Upper lobe of right lung (tissue), 1 donor: ENCODE data around the gene HAUS1. TPM values are rescaled to one million over a fixed set of nuclear protein-coding genes. Genes with fewer than 3 reads are reported as not detected.
A peak's percentile ranks its signal among the peaks of the same experiment; 100 is the strongest.

Experiments
- ATAC-seq: fragments of 200-7000 bp; cut with Tn5 transposase; one replicate; pipeline ENCODE4 v1.9.1; 2020; ENCODE audit warnings: mild to moderate bottlenecking, moderate library complexity
- DNase-seq: peaks from one replicate; pipeline ENCODE4 v3.0.0-alpha.2; 2020
- H3K27ac ChIP-seq: fragments of 200-600 bp; one replicate; pipeline ENCODE4 v1.8.0; 2022
- H3K27me3 ChIP-seq: fragments of 200-600 bp; one replicate; pipeline ENCODE4 v1.8.0; 2022; ENCODE audit warnings: mild to moderate bottlenecking
- H3K36me3 ChIP-seq: fragments of 200-600 bp; one replicate; pipeline ENCODE4 v1.8.0; 2022
- H3K4me1 ChIP-seq: fragments of 200-600 bp; one replicate; pipeline ENCODE4 v1.8.0; 2022
- H3K4me3 ChIP-seq: fragments of 200-600 bp; one replicate; pipeline ENCODE4 v1.8.0; 2022; ENCODE audit warnings: mild to moderate bottlenecking
- H3K9me3 ChIP-seq: fragments of 200-600 bp; one replicate; pipeline ENCODE4 v1.8.0; 2022
- CTCF ChIP-seq: fragments of 200-600 bp; IDR thresholded peaks from one replicate; pipeline ENCODE4 v1.8.0; 2022; ENCODE audit warnings: antibody characterized with exemption
- intact Hi-C: fragments of 100-400 bp; cut with DNase I; formaldehyde crosslinking; loops from one replicate; pipeline ENCODE4 v1.11.0; 2022
- total RNA-seq: library from RNA; stranded (reverse); fragmentation: NEBNext Ultra II Directional; extraction: Animal tissue kit (Norgen Biotek cat#: 25700); gene quantifications from one replicate; pipeline ENCODE4 v1.2.1, GENCODE V29; 2021
- donor health status: DM: no; HTN: yes; CAD: no; lungs with severe emphysema.

HAUS1 gene
- total RNA-seq, 1 donor from 2014 or later, result 17.1 TPM

GRCh38 chr18:46061796-46062195 is 42.4 kb upstream of the HAUS1 start:
- DNase-seq (no peak), ATAC-seq (no peak)
- intact Hi-C loops, result no loop called here
- H3K36me3 ChIP-seq, result no peaks in the 10 kb centered on the region
- H3K9me3 ChIP-seq, result no peaks in the 10 kb centered on the region
- no peak overlapping the region for H3K27ac ChIP-seq
- H3K4me1 ChIP-seq, result no peaks in the 10 kb centered on the region
- TF ChIP-seq CTCF, result no peak
- H3K4me3 ChIP-seq, result no peak overlapping the region
- H3K27me3 ChIP-seq, result no peaks in the 10 kb centered on the region

- intact Hi-C loops, result no loop called here
- no peaks in the 10 kb centered on the region for H3K27me3 ChIP-seq
- H3K4me1 ChIP-seq, result no peaks in the 10 kb centered on the region
- no peak overlapping the region for H3K4me3 ChIP-seq
- no peak overlapping the region for H3K27ac ChIP-seq
- no peaks in the 10 kb centered on the region for H3K9me3 ChIP-seq
- H3K36me3 ChIP-seq, result no peaks in the 10 kb centered on the region
- ATAC-seq (no peak), DNase-seq (no peak)
- no peak for TF ChIP-seq CTCF
These were observed 41.4 kb upstream of the HAUS1 start for GRCh38 chr18:46062781-46063180.

GRCh38 chr18:46067438-46068007 is 36.7 kb upstream of the HAUS1 start:
- intact Hi-C loops, result no loop called here
- Histone ChIP-seq H3K36me3 (no peaks in the 10 kb centered on the region), H3K4me1 (peaks cover 26% of the 10 kb centered on the region), H3K27ac (no peak overlapping the region), H3K4me3 (no peak overlapping the region), H3K27me3 (no peaks in the 10 kb centered on the region), H3K9me3 (no peaks in the 10 kb centered on the region)
- TF ChIP-seq CTCF, result no peak
- DNase-seq (no peak), ATAC-seq (peak; percentile 4)

GRCh38 chr18:46068763-46069162 is 35.4 kb upstream of the HAUS1 start:
- DNase-seq, result no peak

GRCh38 chr18:46069524-46069923 is 34.7 kb upstream of the HAUS1 start:
- no peak for ATAC-seq
- no peak overlapping the region for H3K27ac ChIP-seq
- no peak for TF ChIP-seq CTCF
- H3K4me1 ChIP-seq, result peaks cover 31% of the 10 kb centered on the region
- H3K36me3 ChIP-seq, result no peaks in the 10 kb centered on the region
- H3K27me3 ChIP-seq, result no peaks in the 10 kb centered on the region
- no peak for DNase-seq
- no peaks in the 10 kb centered on the region for H3K9me3 ChIP-seq
- intact Hi-C loops, result no loop called here
- H3K4me3 ChIP-seq, result no peak overlapping the region

More at GRCh38 chr18:46068763-46069162, 35.4 kb upstream of the HAUS1 start:
- ATAC-seq, result no peak
- no peak for TF ChIP-seq CTCF
- no peak overlapping the region for H3K4me3 ChIP-seq
- H3K36me3 ChIP-seq, result no peaks in the 10 kb centered on the region
- no peak overlapping the region for H3K27ac ChIP-seq
- no peaks in the 10 kb centered on the region for H3K27me3 ChIP-seq
- H3K4me1 ChIP-seq, result peaks cover 31% of the 10 kb centered on the region
- intact Hi-C loops, result no loop called here
- no peaks in the 10 kb centered on the region for H3K9me3 ChIP-seq

- Histone ChIP-seq H3K4me3 (no peak overlapping the region), H3K27me3 (no peaks in the 10 kb centered on the region), H3K36me3 (no peaks in the 10 kb centered on the region), H3K9me3 (no peaks in the 10 kb centered on the region), H3K4me1 (peaks cover 31% of the 10 kb centered on the region), H3K27ac (no peak overlapping the region)
- TF ChIP-seq CTCF, result no peak
- ATAC-seq, result no peak
- no peak for DNase-seq
- intact Hi-C loops, result loop anchor here (10.0 kb wide), 1 partner anchor 405 kb away; no protein-coding TSS in a partner anchor
These were observed 34.0 kb upstream of the HAUS1 start for GRCh38 chr18:46070232-46070631.
